CD4-positive, alpha-beta T cell treated with Interleukin-4 for 1 hour (primary cell): ENCODE measurements around the gene HPGDS.
"Not testable (repeated sequence)": the region's sequence is repeated elsewhere in the genome, so short reads cannot be mapped to it uniquely, and the experiment has no call there.

Source experiments
- DNase-seq, 2 donors: peaks; one replicate each; pipeline ENCODE4 v3.0.0-alpha.2; 2020 to 2022

HPGDS gene

GRCh38 chr4:94342694-94343093, at the start of gene HPGDS:
TSS of gene HPGDS (minus strand) at chr4:94342836. CDS start at chr4:94334629, 8,207 bp downstream.
- DNase-seq: no peak

GRCh38 chr4:94390804-94391410, 48.3 kb upstream of the HPGDS start:
- DNase-seq: peak in 1 of 2 donors; percentile 18

- no peak for DNase-seq
Observed at GRCh38 chr4:94389595-94390267, 47.1 kb upstream of the HPGDS start.

GRCh38 chr4:94387965-94388364, 45.3 kb upstream of the HPGDS start:
- not testable (repeated sequence) for DNase-seq

- DNase-seq: not testable (repeated sequence)
Observed at GRCh38 chr4:94385452-94385851, 42.8 kb upstream of the HPGDS start.

- DNase-seq: not testable (repeated sequence)
Observed at GRCh38 chr4:94382891-94383290, 40.3 kb upstream of the HPGDS start.

- no peak for DNase-seq
Observed at GRCh38 chr4:94378047-94378446, 35.4 kb upstream of the HPGDS start.

GRCh38 chr4:94377294-94377693, 34.7 kb upstream of the HPGDS start:
- no peak for DNase-seq

GRCh38 chr4:94375364-94375763, 32.7 kb upstream of the HPGDS start:
- no peak for DNase-seq

GRCh38 chr4:94373752-94374151, 31.1 kb upstream of the HPGDS start:
- DNase-seq: no peak

GRCh38 chr4:94372991-94373390, 30.4 kb upstream of the HPGDS start:
- DNase-seq: no peak

GRCh38 chr4:94372228-94372978, 29.8 kb upstream of the HPGDS start:
- DNase-seq: no peak

- no peak for DNase-seq
Observed at GRCh38 chr4:94371290-94371689, 28.7 kb upstream of the HPGDS start.

- no peak for DNase-seq
Observed at GRCh38 chr4:94370533-94371254, 28.1 kb upstream of the HPGDS start.

- DNase-seq: no peak
Observed at GRCh38 chr4:94369046-94369445, 26.4 kb upstream of the HPGDS start.

GRCh38 chr4:94368459-94368858, 25.8 kb upstream of the HPGDS start:
- no peak for DNase-seq

- DNase-seq: no peak
Observed at GRCh38 chr4:94365304-94365703, 22.7 kb upstream of the HPGDS start.

- no peak for DNase-seq
Observed at GRCh38 chr4:94364527-94364926, 21.9 kb upstream of the HPGDS start.

GRCh38 chr4:94363136-94363655, 20.6 kb upstream of the HPGDS start:
- no peak for DNase-seq

GRCh38 chr4:94359838-94360237, 17.2 kb upstream of the HPGDS start:
- no peak for DNase-seq

GRCh38 chr4:94359221-94359620, 16.6 kb upstream of the HPGDS start:
- DNase-seq: no peak

- no peak for DNase-seq
Observed at GRCh38 chr4:94358101-94358500, 15.5 kb upstream of the HPGDS start.

GRCh38 chr4:94357624-94358023, 15.0 kb upstream of the HPGDS start:
- no peak for DNase-seq
